ENCODE data around the gene LDB3.

The LDB3 gene

GRCh38 chr10:86710987-86711512 is 42.7 kb downstream of the LDB3 start:
- peaks cover 0 to 12% (median 6%) of the 10 kb centered on the region in 4 experiments for H3K4me1 ChIP-seq (ENCODE audit: control extremely low read depth in 1 of 4, control insufficient read depth in 4 of 4, insufficient read depth in 4 of 4, low read length in 3 of 4)
- CTCF ChIA-PET: interaction anchor here (1.3 to 1.9 kb wide), 2 partner anchors 15 to 17 kb away, joined by 3 to 5 read pairs; no protein-coding TSS in a partner anchor
- no peaks in the 10 kb centered on the region for H3K9me3 ChIP-seq (ENCODE audit: control extremely low read depth in 1 of 5, control insufficient read depth in 4 of 5, insufficient read depth in 2 of 5, low read depth in 1 of 5, low read length in 4 of 5)
- WGBS (ENCODE audit: insufficient coverage): 9% methylated on average over 24 of the region's 46 CpGs
- DNase-seq: peak; percentile 77 to 83 (median 80)
- no peaks in the 10 kb centered on the region for H3K36me3 ChIP-seq (ENCODE audit: control insufficient read depth in 4 of 4, insufficient read depth in 4 of 4, low read length in 3 of 4)
- POLR2A ChIA-PET: no interaction called here
- peak overlapping the region; percentile 43 to 77 (median 63) for H3K4me3 ChIP-seq (ENCODE audit: control insufficient read depth in 1 of 7, extremely low read depth in 1 of 7, insufficient read depth in 4 of 7, low read depth in 2 of 7, low read length in 6 of 7)
- peak overlapping the region in 1 of 2 experiments; percentile 43 for H3K27ac ChIP-seq (ENCODE audit: insufficient read depth in 1 of 2, low read depth in 1 of 2, low read length in 2 of 2, poor library complexity in 1 of 2, severe bottlenecking in 2 of 2)
- peaks cover 0 to 19% (median 0%) of the 10 kb centered on the region in 5 experiments for H3K27me3 ChIP-seq (replicated peaks in 2 of 5; ENCODE audit: control insufficient read depth in 4 of 5, insufficient read depth in 5 of 5, low read length in 4 of 5)

DNA sequence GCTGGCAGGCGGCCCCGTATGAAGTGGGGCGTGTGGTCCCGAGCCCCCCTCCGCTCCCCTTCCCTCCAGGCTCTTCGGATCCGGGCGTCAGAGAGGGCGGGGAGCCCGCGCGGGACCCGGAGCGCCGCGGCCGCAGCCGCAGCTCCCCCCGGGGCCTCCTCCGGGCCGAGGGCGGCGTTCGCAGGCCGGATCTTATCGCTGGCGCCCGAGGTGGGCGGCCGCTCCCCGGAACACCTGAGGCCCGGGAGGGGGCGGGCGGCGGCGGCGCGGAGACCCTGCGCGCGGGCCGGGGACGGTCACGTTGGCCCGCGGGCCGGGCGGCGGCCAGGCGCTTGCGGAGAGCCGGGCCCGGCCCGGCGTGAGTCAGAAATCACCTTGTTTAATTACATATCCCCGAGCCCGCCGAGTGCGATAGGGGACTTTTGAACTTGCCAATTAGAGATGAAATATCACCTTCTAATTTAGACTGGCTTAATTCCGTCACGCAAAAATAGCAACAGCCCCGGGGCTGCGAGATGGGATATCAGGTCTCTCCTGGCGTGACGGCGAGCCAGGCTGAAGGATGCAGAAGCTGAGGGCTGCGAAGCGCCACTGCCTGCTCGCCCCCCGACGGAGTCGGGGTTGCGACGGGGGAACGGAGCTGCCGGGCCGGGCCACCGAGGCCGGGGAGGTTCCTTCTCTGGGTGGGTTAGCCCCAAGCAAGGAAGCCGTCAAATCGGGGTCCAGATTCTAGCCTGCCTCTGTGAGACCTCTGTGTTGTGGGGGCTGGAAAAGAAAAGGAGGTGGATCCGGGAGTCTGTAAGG is 43.4 kb downstream of the LDB3 start:
- peaks cover 0 to 12% (median 6%) of the 10 kb centered on the region in 4 experiments for H3K4me1 ChIP-seq (ENCODE audit: control extremely low read depth in 1 of 4, control insufficient read depth in 4 of 4, insufficient read depth in 4 of 4, low read length in 3 of 4)
- peak; percentile 32 to 78 (median 72) for DNase-seq

GRCh38 chr10:86712317-86712707 is 44.0 kb downstream of the LDB3 start:
- WGBS (ENCODE audit: insufficient coverage): 60% methylated on average over 4 of the region's 9 CpGs
- peak overlapping the region in 1 of 2 experiments; percentile 49 for H3K27ac ChIP-seq (ENCODE audit: insufficient read depth in 1 of 2, low read depth in 1 of 2, low read length in 2 of 2, poor library complexity in 1 of 2, severe bottlenecking in 2 of 2)
- no peaks in the 10 kb centered on the region for H3K36me3 ChIP-seq (ENCODE audit: control insufficient read depth in 4 of 4, insufficient read depth in 4 of 4, low read length in 3 of 4)
- peak overlapping the region in 6 of 7 experiments; percentile 55 to 77 (median 66) for H3K4me3 ChIP-seq (ENCODE audit: control insufficient read depth in 1 of 7, extremely low read depth in 1 of 7, insufficient read depth in 4 of 7, low read depth in 2 of 7, low read length in 6 of 7)
- CTCF ChIA-PET: interaction anchor here (0.6 to 2.3 kb wide), 7 partner anchors 12 to 190 kb away, joined by 3 to 6 read pairs (median 4); no protein-coding TSS in a partner anchor
- peaks cover 0 to 19% (median 0%) of the 10 kb centered on the region in 5 experiments for H3K27me3 ChIP-seq (replicated peaks in 2 of 5; ENCODE audit: control insufficient read depth in 4 of 5, insufficient read depth in 5 of 5, low read length in 4 of 5)
- DNase-seq: peak in 1 of 3 donors; percentile 7
- H3K9me3 ChIP-seq (ENCODE audit: control extremely low read depth in 1 of 5, control insufficient read depth in 4 of 5, insufficient read depth in 2 of 5, low read depth in 1 of 5, low read length in 4 of 5): no peaks in the 10 kb centered on the region
- POLR2A ChIA-PET: no interaction called here
- H3K4me1 ChIP-seq (ENCODE audit: control extremely low read depth in 1 of 4, control insufficient read depth in 4 of 4, insufficient read depth in 4 of 4, low read length in 3 of 4): peaks cover 0 to 12% (median 6%) of the 10 kb centered on the region in 4 experiments

More for the DNA sequence above, 43.4 kb downstream of the LDB3 start:
- Histone ChIP-seq H3K9me3 (ENCODE audit: control extremely low read depth in 1 of 5, control insufficient read depth in 4 of 5, insufficient read depth in 2 of 5, low read depth in 1 of 5, low read length in 4 of 5) (no peaks in the 10 kb centered on the region), H3K27me3 (replicated peaks in 2 of 5; ENCODE audit: control insufficient read depth in 4 of 5, insufficient read depth in 5 of 5, low read length in 4 of 5) (peaks cover 0 to 19% (median 0%) of the 10 kb centered on the region in 5 experiments), H3K27ac (ENCODE audit: insufficient read depth in 1 of 2, low read depth in 1 of 2, low read length in 2 of 2, poor library complexity in 1 of 2, severe bottlenecking in 2 of 2) (peak overlapping the region in 1 of 2 experiments; percentile 49), H3K36me3 (ENCODE audit: control insufficient read depth in 4 of 4, insufficient read depth in 4 of 4, low read length in 3 of 4) (no peaks in the 10 kb centered on the region), H3K4me3 (ENCODE audit: control insufficient read depth in 1 of 7, extremely low read depth in 1 of 7, insufficient read depth in 4 of 7, low read depth in 2 of 7, low read length in 6 of 7) (peak overlapping the region; percentile 43 to 77 (median 63))
- CTCF ChIA-PET: interaction anchor here (0.9 to 2.3 kb wide), 6 partner anchors 12 to 191 kb away, joined by 3 to 6 read pairs (median 4); no protein-coding TSS in a partner anchor
- POLR2A ChIA-PET: no interaction called here
- under 1% methylated on average over 69 of the region's 82 CpGs for WGBS (ENCODE audit: insufficient coverage)

- Histone ChIP-seq H3K27me3 (replicated peaks in 2 of 5; ENCODE audit: control insufficient read depth in 4 of 5, insufficient read depth in 5 of 5, low read length in 4 of 5) (peaks cover 0 to 23% (median 0%) of the 10 kb centered on the region in 5 experiments), H3K36me3 (ENCODE audit: control insufficient read depth in 4 of 4, insufficient read depth in 4 of 4, low read length in 3 of 4) (no peaks in the 10 kb centered on the region), H3K4me1 (ENCODE audit: control extremely low read depth in 1 of 4, control insufficient read depth in 4 of 4, insufficient read depth in 4 of 4, low read length in 3 of 4) (peaks cover 0 to 12% (median 6%) of the 10 kb centered on the region in 4 experiments), H3K9me3 (ENCODE audit: control extremely low read depth in 1 of 5, control insufficient read depth in 4 of 5, insufficient read depth in 2 of 5, low read depth in 1 of 5, low read length in 4 of 5) (no peaks in the 10 kb centered on the region), H3K27ac (ENCODE audit: insufficient read depth in 1 of 2, low read depth in 1 of 2, low read length in 2 of 2, poor library complexity in 1 of 2, severe bottlenecking in 2 of 2) (no peak overlapping the region), H3K4me3 (ENCODE audit: control insufficient read depth in 1 of 7, extremely low read depth in 1 of 7, insufficient read depth in 4 of 7, low read depth in 2 of 7, low read length in 6 of 7) (no peak overlapping the region)
- ChIA-PET CTCF (interaction anchor here (0.8 to 1.0 kb wide), 3 partner anchors 10 to 19 kb away, joined by 3 read pairs; no protein-coding TSS in a partner anchor), POLR2A (no interaction called here)
- DNase-seq: peak in 2 of 3 donors; percentile 34 to 38
- WGBS (ENCODE audit: insufficient coverage): 96% methylated on average over 5 of the region's 6 CpGs
Observed at GRCh38 chr10:86715156-86715795, 47.0 kb downstream of the LDB3 start.

- WGBS (ENCODE audit: insufficient coverage): 92% methylated on average over 5 of the region's 5 CpGs
- Histone ChIP-seq H3K9me3 (ENCODE audit: control extremely low read depth in 1 of 5, control insufficient read depth in 4 of 5, insufficient read depth in 2 of 5, low read depth in 1 of 5, low read length in 4 of 5) (no peaks in the 10 kb centered on the region), H3K4me1 (ENCODE audit: control extremely low read depth in 1 of 4, control insufficient read depth in 4 of 4, insufficient read depth in 4 of 4, low read length in 3 of 4) (peaks cover 0 to 10% (median 5%) of the 10 kb centered on the region in 4 experiments), H3K4me3 (ENCODE audit: control insufficient read depth in 1 of 7, extremely low read depth in 1 of 7, insufficient read depth in 4 of 7, low read depth in 2 of 7, low read length in 6 of 7) (no peak overlapping the region), H3K27me3 (replicated peaks in 2 of 5; ENCODE audit: control insufficient read depth in 4 of 5, insufficient read depth in 5 of 5, low read length in 4 of 5) (peaks cover 0 to 23% (median 3%) of the 10 kb centered on the region in 5 experiments), H3K36me3 (ENCODE audit: control insufficient read depth in 4 of 4, insufficient read depth in 4 of 4, low read length in 3 of 4) (no peaks in the 10 kb centered on the region), H3K27ac (ENCODE audit: insufficient read depth in 1 of 2, low read depth in 1 of 2, low read length in 2 of 2, poor library complexity in 1 of 2, severe bottlenecking in 2 of 2) (no peak overlapping the region)
- no peak for DNase-seq
- CTCF ChIA-PET: interaction anchor here (0.9 to 1.4 kb wide), 3 partner anchors 9 to 22 kb away, joined by 3 read pairs; no protein-coding TSS in a partner anchor
- POLR2A ChIA-PET: no interaction called here
Observed at GRCh38 chr10:86715836-86716235, 47.5 kb downstream of the LDB3 start.

- ChIA-PET POLR2A (interaction anchor here (0.6 kb wide), 1 partner anchor 193 kb away, joined by 3 read pairs; no protein-coding TSS in a partner anchor), CTCF (interaction anchor here (0.9 to 1.4 kb wide), 2 partner anchors 8 to 23 kb away, joined by 3 read pairs; no protein-coding TSS in a partner anchor)
- H3K36me3 ChIP-seq (ENCODE audit: control insufficient read depth in 4 of 4, insufficient read depth in 4 of 4, low read length in 3 of 4): no peaks in the 10 kb centered on the region
- H3K27me3 ChIP-seq (replicated peaks in 2 of 5; ENCODE audit: control insufficient read depth in 4 of 5, insufficient read depth in 5 of 5, low read length in 4 of 5): peaks cover 0 to 24% (median 8%) of the 10 kb centered on the region in 5 experiments
- no peak for DNase-seq
- no peak overlapping the region for H3K4me3 ChIP-seq (ENCODE audit: control insufficient read depth in 1 of 7, extremely low read depth in 1 of 7, insufficient read depth in 4 of 7, low read depth in 2 of 7, low read length in 6 of 7)
- no peaks in the 10 kb centered on the region for H3K9me3 ChIP-seq (ENCODE audit: control extremely low read depth in 1 of 5, control insufficient read depth in 4 of 5, insufficient read depth in 2 of 5, low read depth in 1 of 5, low read length in 4 of 5)
- 92% methylated on average over 12 of the region's 13 CpGs for WGBS (ENCODE audit: insufficient coverage)
- peaks cover 0 to 8% (median 3%) of the 10 kb centered on the region in 4 experiments for H3K4me1 ChIP-seq (ENCODE audit: control extremely low read depth in 1 of 4, control insufficient read depth in 4 of 4, insufficient read depth in 4 of 4, low read length in 3 of 4)
- H3K27ac ChIP-seq (ENCODE audit: insufficient read depth in 1 of 2, low read depth in 1 of 2, low read length in 2 of 2, poor library complexity in 1 of 2, severe bottlenecking in 2 of 2): no peak overlapping the region
Observed at GRCh38 chr10:86716466-86716865, 48.2 kb downstream of the LDB3 start.

Measured in common myeloid progenitor, CD34-positive (primary cell).